ENCODE measurements around the gene CHAT.

DNA sequence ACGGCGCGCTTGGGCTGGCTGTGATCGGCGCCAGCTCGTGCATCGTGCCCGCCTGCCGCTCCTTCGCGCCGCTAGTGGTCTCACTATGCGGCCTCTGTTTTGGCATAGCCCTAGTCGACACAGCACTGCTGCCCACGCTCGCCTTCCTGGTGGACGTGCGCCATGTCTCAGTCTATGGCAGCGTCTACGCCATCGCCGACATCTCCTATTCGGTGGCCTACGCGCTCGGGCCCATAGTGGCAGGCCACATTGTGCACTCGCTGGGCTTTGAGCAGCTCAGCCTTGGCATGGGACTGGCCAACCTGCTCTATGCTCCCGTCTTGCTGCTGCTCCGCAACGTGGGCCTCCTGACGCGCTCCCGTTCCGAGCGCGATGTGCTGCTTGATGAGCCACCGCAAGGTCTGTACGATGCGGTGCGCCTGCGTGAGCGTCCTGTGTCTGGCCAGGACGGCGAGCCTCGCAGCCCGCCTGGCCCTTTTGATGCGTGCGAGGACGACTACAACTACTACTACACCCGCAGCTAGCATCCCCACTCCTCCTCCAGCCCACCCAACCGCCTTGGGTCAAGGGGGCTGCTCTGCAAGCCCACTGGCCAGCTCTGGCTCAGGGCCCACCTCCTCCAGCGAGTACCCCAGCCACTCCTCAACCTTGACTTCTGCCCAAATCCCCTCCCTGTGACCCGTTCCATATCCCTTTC lies 1.9 kb upstream of the CHAT start:
- TF ChIP-seq, protein P1, sequence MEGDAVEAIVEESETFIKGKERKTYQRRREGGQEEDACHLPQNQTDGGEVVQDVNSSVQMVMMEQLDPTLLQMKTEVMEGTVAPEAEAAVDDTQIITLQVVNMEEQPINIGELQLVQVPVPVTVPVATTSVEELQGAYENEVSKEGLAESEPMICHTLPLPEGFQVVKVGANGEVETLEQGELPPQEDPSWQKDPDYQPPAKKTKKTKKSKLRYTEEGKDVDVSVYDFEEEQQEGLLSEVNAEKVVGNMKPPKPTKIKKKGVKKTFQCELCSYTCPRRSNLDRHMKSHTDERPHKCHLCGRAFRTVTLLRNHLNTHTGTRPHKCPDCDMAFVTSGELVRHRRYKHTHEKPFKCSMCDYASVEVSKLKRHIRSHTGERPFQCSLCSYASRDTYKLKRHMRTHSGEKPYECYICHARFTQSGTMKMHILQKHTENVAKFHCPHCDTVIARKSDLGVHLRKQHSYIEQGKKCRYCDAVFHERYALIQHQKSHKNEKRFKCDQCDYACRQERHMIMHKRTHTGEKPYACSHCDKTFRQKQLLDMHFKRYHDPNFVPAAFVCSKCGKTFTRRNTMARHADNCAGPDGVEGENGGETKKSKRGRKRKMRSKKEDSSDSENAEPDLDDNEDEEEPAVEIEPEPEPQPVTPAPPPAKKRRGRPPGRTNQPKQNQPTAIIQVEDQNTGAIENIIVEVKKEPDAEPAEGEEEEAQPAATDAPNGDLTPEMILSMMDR (IDR thresholded peaks at IDR 0.05): no peak
- TF ChIP-seq POLR2A (IDR thresholded peaks at IDR 0.05): no peak

All from adrenal gland (tissue), 5 donors.